COLO829 (cell line): ENCODE measurements around the gene KRTAP12-3.

ENCODE experiments used
- DNase-seq: peaks from one replicate; pipeline ENCODE4 v3.0.0; 2012; ENCODE audit warnings: low spot score

KRTAP12-3 gene

DNA sequence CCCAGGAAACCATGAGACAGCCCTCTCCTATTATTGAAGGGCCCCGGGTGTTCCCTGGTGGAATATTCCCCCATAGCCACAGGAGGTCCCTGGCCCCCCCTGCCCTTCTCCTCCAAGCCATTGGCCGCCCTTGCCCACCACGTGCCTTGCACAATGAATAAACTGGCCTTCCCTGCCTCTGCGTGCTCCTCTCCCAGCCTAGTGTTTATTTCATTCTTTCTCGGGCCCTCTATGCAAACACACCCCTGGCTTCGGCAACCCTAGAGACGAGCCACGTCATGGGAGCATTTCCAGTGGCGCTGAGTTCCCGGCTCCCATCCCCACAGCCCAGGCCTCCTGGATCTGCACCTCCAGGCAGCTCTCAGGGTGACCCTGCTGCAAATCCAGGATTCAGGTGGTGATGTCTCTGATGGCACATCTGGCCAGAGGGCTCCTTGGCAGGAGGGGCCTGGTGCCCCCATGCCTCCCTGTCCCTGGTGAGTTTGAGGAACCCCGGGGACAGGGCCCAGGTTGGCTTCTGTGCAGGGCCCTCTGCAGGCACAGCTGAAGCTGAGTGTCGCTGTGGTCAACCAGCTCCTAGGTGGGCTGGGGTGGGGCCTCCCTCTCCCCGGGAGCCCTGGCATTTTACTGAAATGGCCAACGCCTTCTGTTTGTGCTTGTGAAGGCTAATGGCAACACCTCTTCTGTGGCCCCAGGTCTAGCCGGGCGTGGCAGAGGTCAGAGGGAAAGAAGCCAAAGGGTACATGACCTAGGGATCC lies 45.4 kb downstream of the KRTAP12-3 start:
- DNase-seq = no peak

DNA sequence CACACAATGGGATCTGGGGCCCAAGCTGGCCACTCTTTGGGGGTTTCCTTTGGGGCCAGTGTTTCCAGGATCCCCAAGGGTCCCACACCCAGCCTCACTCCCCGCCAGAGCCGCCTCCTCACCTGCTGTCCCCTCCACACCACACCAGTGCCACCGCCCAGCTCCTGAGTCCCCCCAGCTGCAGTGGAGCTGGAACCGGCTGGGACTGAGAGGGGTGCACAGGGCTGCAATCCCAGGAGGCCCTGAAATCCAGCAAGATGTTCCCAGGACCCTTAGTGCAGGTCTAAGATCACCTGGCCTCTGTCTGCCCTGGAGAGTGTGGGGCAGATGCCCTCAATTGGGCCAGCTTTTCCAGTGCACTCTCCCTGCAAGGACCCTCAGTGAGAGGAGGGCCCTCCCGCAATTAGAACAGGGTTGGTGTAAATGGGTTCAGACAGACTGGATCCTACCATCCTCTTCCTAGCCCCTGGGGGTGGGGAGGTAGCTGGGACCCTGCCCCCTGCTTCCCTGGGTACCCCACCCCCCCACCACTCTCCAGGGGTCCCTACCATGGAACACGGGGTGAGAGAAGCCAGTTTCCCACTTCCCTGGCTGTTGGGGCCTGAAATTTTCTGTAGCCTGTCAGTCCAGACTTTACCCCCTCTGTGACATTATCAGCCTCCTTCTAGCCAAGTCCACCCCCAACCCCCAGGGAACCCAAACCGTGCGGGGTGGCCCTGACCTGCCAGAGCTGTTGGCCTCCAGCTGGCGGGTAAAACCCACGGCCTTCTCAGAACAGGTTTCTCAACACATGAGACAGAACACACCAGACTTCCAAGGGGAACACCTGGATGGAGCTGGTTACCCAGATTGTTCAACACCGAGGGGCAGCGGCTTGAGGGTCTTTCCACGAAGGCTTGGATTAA lies 46.3 kb downstream of the KRTAP12-3 start:
- no peak for DNase-seq

- DNase-seq = no peak
Measured at GRCh38 chr21:44704636-44705001, 46.9 kb downstream of the KRTAP12-3 start.

DNA sequence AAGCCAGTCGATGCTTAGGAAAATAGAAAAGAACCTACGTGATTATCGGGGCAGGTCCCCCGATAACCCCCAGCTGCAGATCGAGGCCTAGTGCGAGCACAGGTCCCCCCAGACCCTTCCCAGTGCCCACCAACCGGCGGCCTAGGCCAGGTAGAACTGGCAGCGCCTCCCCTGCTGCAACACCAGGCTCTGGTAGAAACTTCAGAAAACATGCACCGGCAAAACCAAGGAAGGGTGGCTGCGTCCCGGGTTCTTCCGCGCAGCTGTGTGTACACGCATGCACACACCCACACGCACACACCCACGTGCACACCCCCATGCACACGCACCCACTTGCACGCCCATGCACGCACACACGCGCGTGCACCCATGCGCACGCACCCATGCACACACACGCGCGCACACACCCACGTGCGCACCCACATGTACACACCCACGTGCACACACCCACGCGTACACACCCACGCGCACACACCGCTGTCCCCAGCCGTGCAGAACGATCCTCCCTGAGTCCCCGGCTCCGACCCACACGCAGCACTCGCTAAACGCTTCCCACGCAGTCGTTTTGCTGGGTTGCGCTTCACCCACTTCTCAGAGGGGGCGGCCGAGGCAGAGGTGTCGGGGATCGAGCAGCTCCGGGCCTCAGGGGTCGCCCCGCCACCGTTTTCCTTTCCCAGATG lies 48.4 kb downstream of the KRTAP12-3 start:
- DNase-seq = no peak

DNA sequence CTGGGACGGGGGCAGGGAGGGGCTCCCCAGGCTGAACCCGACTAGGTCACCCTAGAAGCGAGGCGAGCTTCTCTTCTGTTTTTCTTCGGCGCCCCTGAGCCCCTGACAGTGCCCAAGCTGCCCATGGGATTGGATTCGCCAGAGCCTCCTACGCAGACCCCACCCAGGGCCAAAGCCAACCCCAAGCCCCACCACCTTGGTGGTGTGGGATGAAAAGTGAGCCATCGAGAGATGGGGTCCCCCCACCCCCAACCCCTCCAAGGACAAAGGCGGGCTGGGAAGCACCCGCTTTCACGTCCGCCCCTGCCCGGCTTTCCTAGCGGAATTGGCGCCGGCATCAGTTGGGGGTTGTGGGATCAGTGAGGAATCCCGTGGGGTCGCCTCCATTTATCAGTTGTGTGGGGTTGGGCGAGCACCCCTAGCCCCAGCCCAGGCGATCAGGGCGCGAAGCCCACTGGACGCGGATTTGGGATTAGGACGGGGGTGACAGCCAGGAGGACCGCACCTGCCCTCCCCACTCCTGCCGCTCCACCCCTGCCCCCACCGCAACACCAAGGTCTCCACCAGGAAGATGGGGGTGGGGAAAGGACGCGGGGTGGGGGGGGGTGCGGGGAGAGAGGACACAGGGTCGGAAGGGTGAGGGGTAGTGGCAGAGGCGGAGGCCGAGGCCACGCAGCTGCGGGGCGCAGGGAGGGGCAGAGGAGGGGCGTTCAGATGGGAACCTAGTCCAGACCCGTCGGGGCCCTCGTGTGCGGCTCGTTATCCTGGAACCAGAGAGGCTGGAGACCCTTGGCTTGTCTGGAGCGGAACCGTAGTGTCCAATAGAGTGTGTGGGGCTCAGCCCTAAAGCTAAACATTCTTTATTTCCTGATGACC lies 49.2 kb downstream of the KRTAP12-3 start:
- no peak for DNase-seq
